Measurements from ENCODE around the gene SLC26A1. TPM values are rescaled to one million over a fixed set of nuclear protein-coding genes. Genes with fewer than 3 reads are reported as not detected.

SLC26A1 gene
- total RNA-seq, 4 donors from 2014 or later: not detected

DNA sequence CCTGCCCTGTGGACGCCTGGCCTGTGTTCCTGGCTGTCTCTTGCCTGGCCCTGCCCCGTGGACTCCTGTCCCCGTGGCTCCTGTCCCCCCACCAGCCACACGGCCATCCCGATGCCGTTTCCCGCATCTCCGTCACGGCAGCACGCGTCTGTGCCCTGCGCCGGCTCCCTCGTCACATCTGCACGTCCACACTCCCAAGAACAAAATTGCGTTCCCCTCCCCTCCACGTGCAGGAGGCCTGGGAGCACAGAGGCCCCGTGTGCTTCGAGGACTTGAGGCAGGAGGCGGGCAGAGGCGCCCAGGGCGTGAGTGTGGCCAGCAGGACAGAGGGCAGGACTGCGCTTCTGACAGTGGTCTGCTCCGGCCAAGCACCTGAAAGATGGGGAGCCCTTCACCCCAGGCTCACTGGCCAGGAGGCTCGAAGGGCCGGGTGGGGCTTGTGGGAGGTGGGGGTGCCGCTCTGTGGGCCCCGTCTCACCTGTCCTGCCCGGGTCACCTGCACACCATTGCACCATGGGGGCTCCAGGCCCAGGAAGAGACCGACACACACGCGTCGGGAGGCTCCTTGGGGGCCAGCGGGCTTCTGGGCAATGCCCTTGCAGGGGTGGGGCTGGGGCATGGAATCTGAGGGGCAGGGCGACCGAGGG, 35.5 kb upstream of the SLC26A1 start:
- H3K4me3 ChIP-seq: no peak overlapping the region
- TF ChIP-seq POLR2AphosphoS5 (IDR thresholded peaks at IDR 0.05) (no peak), POLR2A (IDR thresholded peaks at IDR 0.05) (no peak), EP300 (IDR thresholded peaks at IDR 0.05) (no peak)
- TF ChIP-seq, protein P1, sequence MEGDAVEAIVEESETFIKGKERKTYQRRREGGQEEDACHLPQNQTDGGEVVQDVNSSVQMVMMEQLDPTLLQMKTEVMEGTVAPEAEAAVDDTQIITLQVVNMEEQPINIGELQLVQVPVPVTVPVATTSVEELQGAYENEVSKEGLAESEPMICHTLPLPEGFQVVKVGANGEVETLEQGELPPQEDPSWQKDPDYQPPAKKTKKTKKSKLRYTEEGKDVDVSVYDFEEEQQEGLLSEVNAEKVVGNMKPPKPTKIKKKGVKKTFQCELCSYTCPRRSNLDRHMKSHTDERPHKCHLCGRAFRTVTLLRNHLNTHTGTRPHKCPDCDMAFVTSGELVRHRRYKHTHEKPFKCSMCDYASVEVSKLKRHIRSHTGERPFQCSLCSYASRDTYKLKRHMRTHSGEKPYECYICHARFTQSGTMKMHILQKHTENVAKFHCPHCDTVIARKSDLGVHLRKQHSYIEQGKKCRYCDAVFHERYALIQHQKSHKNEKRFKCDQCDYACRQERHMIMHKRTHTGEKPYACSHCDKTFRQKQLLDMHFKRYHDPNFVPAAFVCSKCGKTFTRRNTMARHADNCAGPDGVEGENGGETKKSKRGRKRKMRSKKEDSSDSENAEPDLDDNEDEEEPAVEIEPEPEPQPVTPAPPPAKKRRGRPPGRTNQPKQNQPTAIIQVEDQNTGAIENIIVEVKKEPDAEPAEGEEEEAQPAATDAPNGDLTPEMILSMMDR (IDR thresholded peaks at IDR 0.05): no peak
- H3K27me3 ChIP-seq: peaks cover 65% of the 10 kb centered on the region
- no peaks in the 10 kb centered on the region for H3K9me3 ChIP-seq
- peaks cover 0 to 25% of the 10 kb centered on the region in 2 donors for H3K36me3 ChIP-seq
- no peak overlapping the region for H3K27ac ChIP-seq
- ATAC-seq: no peak
- peaks cover 0 to 9% (median 2%) of the 10 kb centered on the region in 3 donors for H3K4me1 ChIP-seq
- WGBS, 2 donors (ENCODE audit: low coverage in 1 of 2): 100% methylated on average over 1 of the region's 36 CpGs; no CpG with 5 or more reads in 1 of the 2 donors

DNA sequence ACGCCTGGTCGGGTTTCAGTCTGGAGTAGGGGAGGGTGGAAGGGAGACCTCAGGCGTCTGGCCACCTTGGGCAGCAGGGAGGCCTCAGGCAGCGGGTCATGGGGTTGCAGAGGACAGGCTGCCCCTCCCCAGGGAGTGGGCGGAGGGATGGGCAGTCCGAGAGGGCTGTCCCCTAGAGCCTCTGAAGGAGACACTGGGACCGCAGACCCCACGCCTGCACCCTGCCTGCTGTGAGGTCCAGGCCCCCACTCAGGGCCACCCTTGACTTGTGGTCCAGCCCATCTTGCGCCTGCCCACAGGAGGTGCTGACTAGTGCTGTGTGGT, 34.7 kb upstream of the SLC26A1 start:
- Histone ChIP-seq H3K36me3 (peaks cover 0 to 29% of the 10 kb centered on the region in 2 donors), H3K27me3 (peaks cover 56% of the 10 kb centered on the region), H3K4me1 (peaks cover 0 to under 1% (median 0%) of the 10 kb centered on the region in 3 donors), H3K9me3 (no peaks in the 10 kb centered on the region), H3K4me3 (no peak overlapping the region), H3K27ac (no peak overlapping the region)
- ATAC-seq: no peak
- TF ChIP-seq POLR2A (IDR thresholded peaks at IDR 0.05) (no peak), POLR2AphosphoS5 (IDR thresholded peaks at IDR 0.05) (no peak), EP300 (IDR thresholded peaks at IDR 0.05) (no peak)
- TF ChIP-seq, protein P1 (IDR thresholded peaks at IDR 0.05): no peak
- WGBS, 2 donors (ENCODE audit: low coverage in 1 of 2): 100% methylated on average over 1 of the region's 9 CpGs; no CpG with 5 or more reads in 1 of the 2 donors

DNA sequence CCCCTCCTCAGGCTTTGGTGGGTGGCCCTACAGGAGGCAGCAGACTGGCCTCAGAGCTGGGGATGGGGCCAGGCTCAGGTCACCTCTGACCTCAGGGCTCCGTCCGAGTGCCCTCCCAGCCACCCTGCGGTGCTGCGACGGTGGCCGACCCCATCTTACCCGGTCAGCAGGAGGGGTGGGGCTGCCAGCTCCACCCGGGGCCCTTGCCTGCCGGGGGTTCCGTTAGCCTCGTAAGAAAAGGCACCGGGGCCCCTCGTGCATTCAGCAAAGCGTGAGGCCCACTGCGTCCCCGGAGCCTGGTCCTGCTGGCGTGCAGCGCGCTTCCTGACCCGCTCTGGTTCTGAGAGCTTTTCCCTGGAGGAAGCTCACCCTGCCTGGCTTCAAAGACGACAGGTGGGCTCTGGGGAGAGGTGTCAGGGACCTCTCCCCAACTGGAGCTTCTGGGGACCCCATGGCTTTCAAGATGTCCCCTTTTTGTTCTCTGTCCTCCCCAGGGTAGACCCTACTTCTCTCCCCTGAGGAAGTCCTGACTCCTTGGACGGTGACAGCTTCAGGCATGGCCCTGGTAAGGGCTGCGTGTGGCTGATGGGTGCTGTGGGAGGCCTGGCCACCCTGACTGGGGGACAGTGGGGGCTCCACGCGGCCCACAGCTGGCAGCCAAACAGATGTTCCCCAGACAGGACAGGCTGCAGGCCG, 34.2 kb upstream of the SLC26A1 start:
- Histone ChIP-seq H3K4me1 (no peaks in the 10 kb centered on the region), H3K36me3 (peaks cover 0 to 29% of the 10 kb centered on the region in 2 donors), H3K27ac (no peak overlapping the region), H3K4me3 (no peak overlapping the region), H3K9me3 (no peaks in the 10 kb centered on the region), H3K27me3 (peaks cover 51% of the 10 kb centered on the region)
- WGBS, 2 donors (ENCODE audit: low coverage in 1 of 2): no CpG with 5 or more reads among the region's 26 CpGs
- TF ChIP-seq POLR2A (IDR thresholded peaks at IDR 0.05) (no peak), POLR2AphosphoS5 (IDR thresholded peaks at IDR 0.05) (no peak), EP300 (IDR thresholded peaks at IDR 0.05) (no peak)
- TF ChIP-seq, protein P1 (IDR thresholded peaks at IDR 0.05): no peak
- no peak for ATAC-seq

DNA sequence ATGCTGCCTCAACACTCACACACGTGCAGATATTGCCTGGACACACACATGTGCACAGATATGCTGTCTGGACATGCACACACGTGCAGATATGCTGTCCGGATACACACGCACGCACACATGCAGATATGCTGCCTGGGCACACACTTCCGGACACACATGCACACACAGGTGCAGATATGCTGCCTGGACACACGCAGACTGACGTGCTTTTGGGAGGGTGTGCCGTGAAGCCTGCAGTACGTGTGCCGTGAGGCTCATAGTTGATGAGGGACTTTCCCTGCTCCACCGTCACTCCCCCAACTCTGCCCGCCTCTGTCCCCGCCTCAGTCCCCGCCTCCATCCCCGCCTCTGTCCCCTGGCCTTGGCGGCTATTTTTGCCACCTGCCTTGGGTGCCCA, 32.9 kb upstream of the SLC26A1 start:
- peaks cover 0 to 29% of the 10 kb centered on the region in 2 donors for H3K36me3 ChIP-seq
- no peak overlapping the region for H3K27ac ChIP-seq
- H3K4me1 ChIP-seq: no peaks in the 10 kb centered on the region
- no peak for TF ChIP-seq EP300 (IDR thresholded peaks at IDR 0.05)
- TF ChIP-seq, protein P1 (IDR thresholded peaks at IDR 0.05): no peak
- no peak for TF ChIP-seq POLR2AphosphoS5 (IDR thresholded peaks at IDR 0.05)
- TF ChIP-seq POLR2A (IDR thresholded peaks at IDR 0.05): no peak
- H3K9me3 ChIP-seq: no peaks in the 10 kb centered on the region
- no peak overlapping the region for H3K4me3 ChIP-seq
- WGBS, 2 donors (ENCODE audit: low coverage in 1 of 2): 53 to 61% methylated on average over 6 of the region's 17 CpGs
- ATAC-seq: no peak
- peaks cover 39% of the 10 kb centered on the region for H3K27me3 ChIP-seq

Data from gastroesophageal sphincter (tissue), 4 donors.